ENCODE data around the gene IPO5. TPM values are rescaled to one million over a fixed set of nuclear protein-coding genes. Genes with fewer than 3 reads are reported as not detected.

The IPO5 gene
- total and polyA plus RNA-seq, 2 of the 4 experiments (the other 2 are of a cell fraction), result 89.2 to 270 TPM

DNA sequence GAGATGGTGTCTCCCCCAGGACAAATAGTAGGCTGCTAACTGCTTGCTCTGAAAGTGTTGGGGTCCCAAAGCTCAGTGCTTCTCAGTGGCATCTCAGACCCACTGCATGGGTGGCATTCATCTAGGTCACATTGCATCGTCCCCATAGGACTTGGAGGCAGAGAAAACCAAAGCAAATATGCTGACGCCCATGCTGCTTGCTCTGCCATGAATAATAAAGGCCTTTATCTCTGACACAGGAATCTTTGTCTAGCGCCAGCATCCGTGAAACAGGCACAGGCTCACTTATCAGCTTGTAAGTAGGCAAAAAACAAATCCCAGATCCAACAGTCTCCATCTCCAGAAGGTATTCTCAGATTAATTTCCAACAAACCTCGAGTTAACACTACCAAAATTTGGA lies 18.9 kb upstream of the IPO5 start:
- no peak overlapping the region for H3K56ac ChIP-seq (ENCODE audit: extremely low read depth, insufficient read depth, low read length)
- DNase-seq (no peak), ATAC-seq (ENCODE audit: low read depth) (no peak)
- H2AK5ac ChIP-seq (ENCODE audit: low read depth, low read length), result no peak overlapping the region
- H4K5ac ChIP-seq (ENCODE audit: low read depth, low read length), result no peak overlapping the region
- no peak overlapping the region for H2BK120ac ChIP-seq (ENCODE audit: low read depth, low read length)
- no CpG with 5 or more reads among the region's 5 CpGs for WGBS, 2 experiments (ENCODE audit: extremely low coverage in 2 of 2, insufficient read length in 1 of 2)
- H3K27ac ChIP-seq (ENCODE audit: insufficient read depth, low read length), result no peak overlapping the region
- no peaks in the 10 kb centered on the region for H3K79me1 ChIP-seq (ENCODE audit: low read depth in 1 of 2, low read length in 2 of 2)
- no peak overlapping the region for H4K8ac ChIP-seq (ENCODE audit: low read depth in 2 of 2, low read length in 2 of 2)
- H3K23ac ChIP-seq (ENCODE audit: low read depth, low read length), result no peak overlapping the region
- BruUV-seq (replicated peaks), result no TSS peak
- H3K4me3 ChIP-seq (ENCODE audit: insufficient read depth, low read depth, low read length), result no peak overlapping the region
- no peaks in the 10 kb centered on the region for H4K20me1 ChIP-seq (ENCODE audit: insufficient read depth, low read length)
- H3K9me3 ChIP-seq (ENCODE audit: control insufficient read depth, insufficient read depth, low read length), result no peaks in the 10 kb centered on the region
- H3K27me3 ChIP-seq (ENCODE audit: control insufficient read depth, insufficient read depth, low read length), result no peaks in the 10 kb centered on the region
- H2BK15ac ChIP-seq (ENCODE audit: low read depth, low read length), result no peak overlapping the region
- TF ChIP-seq POLR2A (IDR thresholded peaks at IDR 0.05; ENCODE audit: low read depth, low read length) (no peak), RCOR1 (IDR thresholded peaks at IDR 0.05; ENCODE audit: insufficient replicate concordance, low read length) (no peak), MXI1 (IDR thresholded peaks at IDR 0.05; ENCODE audit: borderline replicate concordance, low read depth, low read length) (no peak), FOS (IDR thresholded peaks at IDR 0.05; ENCODE audit: low read depth, low read length) (no peak), SMC3 (IDR thresholded peaks at IDR 0.05; ENCODE audit: low read depth, low read length) (no peak), RAD21 (IDR thresholded peaks at IDR 0.05; ENCODE audit: low read length) (no peak), CHD1 (IDR thresholded peaks at IDR 0.05; ENCODE audit: low read depth, low read length) (no peak), CEBPB (IDR thresholded peaks at IDR 0.05; ENCODE audit: low read depth, low read length) (no peak), RFX5 (IDR thresholded peaks at IDR 0.05; ENCODE audit: low read depth, low read length) (no peak), MAZ (IDR thresholded peaks at IDR 0.05; ENCODE audit: borderline replicate concordance, low read depth, low read length) (no peak), NFE2L2 (IDR thresholded peaks at IDR 0.05; ENCODE audit: low read depth, low read length) (no peak), BHLHE40 (IDR thresholded peaks at IDR 0.05; ENCODE audit: low read depth, low read length) (no peak), MAFK (IDR thresholded peaks at IDR 0.05; ENCODE audit: low read depth, low read length) (no peak)
- TF ChIP-seq, protein P1, sequence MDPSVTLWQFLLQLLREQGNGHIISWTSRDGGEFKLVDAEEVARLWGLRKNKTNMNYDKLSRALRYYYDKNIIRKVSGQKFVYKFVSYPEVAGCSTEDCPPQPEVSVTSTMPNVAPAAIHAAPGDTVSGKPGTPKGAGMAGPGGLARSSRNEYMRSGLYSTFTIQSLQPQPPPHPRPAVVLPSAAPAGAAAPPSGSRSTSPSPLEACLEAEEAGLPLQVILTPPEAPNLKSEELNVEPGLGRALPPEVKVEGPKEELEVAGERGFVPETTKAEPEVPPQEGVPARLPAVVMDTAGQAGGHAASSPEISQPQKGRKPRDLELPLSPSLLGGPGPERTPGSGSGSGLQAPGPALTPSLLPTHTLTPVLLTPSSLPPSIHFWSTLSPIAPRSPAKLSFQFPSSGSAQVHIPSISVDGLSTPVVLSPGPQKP (IDR thresholded peaks at IDR 0.05; ENCODE audit: borderline replicate concordance, low read depth, low read length), result no peak
- TF ChIP-seq, protein P2, sequence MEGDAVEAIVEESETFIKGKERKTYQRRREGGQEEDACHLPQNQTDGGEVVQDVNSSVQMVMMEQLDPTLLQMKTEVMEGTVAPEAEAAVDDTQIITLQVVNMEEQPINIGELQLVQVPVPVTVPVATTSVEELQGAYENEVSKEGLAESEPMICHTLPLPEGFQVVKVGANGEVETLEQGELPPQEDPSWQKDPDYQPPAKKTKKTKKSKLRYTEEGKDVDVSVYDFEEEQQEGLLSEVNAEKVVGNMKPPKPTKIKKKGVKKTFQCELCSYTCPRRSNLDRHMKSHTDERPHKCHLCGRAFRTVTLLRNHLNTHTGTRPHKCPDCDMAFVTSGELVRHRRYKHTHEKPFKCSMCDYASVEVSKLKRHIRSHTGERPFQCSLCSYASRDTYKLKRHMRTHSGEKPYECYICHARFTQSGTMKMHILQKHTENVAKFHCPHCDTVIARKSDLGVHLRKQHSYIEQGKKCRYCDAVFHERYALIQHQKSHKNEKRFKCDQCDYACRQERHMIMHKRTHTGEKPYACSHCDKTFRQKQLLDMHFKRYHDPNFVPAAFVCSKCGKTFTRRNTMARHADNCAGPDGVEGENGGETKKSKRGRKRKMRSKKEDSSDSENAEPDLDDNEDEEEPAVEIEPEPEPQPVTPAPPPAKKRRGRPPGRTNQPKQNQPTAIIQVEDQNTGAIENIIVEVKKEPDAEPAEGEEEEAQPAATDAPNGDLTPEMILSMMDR (conservative IDR thresholded peaks at IDR 0.05; ENCODE audit: low read depth, low read length), result no peak
- TF ChIP-seq, protein P3, sequence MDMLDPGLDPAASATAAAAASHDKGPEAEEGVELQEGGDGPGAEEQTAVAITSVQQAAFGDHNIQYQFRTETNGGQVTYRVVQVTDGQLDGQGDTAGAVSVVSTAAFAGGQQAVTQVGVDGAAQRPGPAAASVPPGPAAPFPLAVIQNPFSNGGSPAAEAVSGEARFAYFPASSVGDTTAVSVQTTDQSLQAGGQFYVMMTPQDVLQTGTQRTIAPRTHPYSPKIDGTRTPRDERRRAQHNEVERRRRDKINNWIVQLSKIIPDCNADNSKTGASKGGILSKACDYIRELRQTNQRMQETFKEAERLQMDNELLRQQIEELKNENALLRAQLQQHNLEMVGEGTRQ (IDR thresholded peaks at IDR 0.05; ENCODE audit: low read depth, low read length), result no peak
- no peaks in the 10 kb centered on the region for H3K36me3 ChIP-seq (ENCODE audit: control insufficient read depth, insufficient read depth, low read length)
- CTCF ChIA-PET, result no interaction called here
- H3K4me1 ChIP-seq (ENCODE audit: control insufficient read depth, insufficient read depth, low read length), result no peaks in the 10 kb centered on the region
- POLR2A ChIA-PET (ENCODE audit: unreplicated experiment), result no interaction called here
- intact Hi-C loops (cut with micrococcal nuclease) (loop anchor here (5.0 kb wide), 1 partner anchor 37 kb away; no protein-coding TSS in a partner anchor), dilution Hi-C loops (cut with HindIII; ENCODE audit: low sequenced_read_pairs, unreplicated experiment) (no loop called here), in situ Hi-C loops (cut with MboI; ENCODE audit: low sequenced_read_pairs) (no loop called here)
- no peak overlapping the region for H2AK9ac ChIP-seq (replicated peaks; ENCODE audit: low read depth, low read length, poor library complexity)
- H4K91ac ChIP-seq (ENCODE audit: insufficient read depth, low read depth, low read length), result no peak overlapping the region
- no peak overlapping the region for H2BK5ac ChIP-seq (ENCODE audit: low read depth, low read length, poor library complexity, severe bottlenecking)
- H3K4ac ChIP-seq (ENCODE audit: low read depth, low read length), result no peak overlapping the region
- H3K9me1 ChIP-seq (ENCODE audit: insufficient read depth, low read length), result no peaks in the 10 kb centered on the region
- no peak overlapping the region for H3K9ac ChIP-seq (ENCODE audit: low read depth, low read length)
- no peak overlapping the region for H3K18ac ChIP-seq (ENCODE audit: low read depth, low read length)
- H3K4me2 ChIP-seq (ENCODE audit: low read depth, low read length), result no peak overlapping the region
- no peak overlapping the region for H2AFZ ChIP-seq (replicated peaks; ENCODE audit: low read length, poor library complexity)
- H3K14ac ChIP-seq (replicated peaks; ENCODE audit: low read depth, low read length), result no peak overlapping the region
- no peak overlapping the region for H2BK20ac ChIP-seq (ENCODE audit: low read depth, low read length)

Measured in IMR-90 (cell line).